GM12892 (cell line): ENCODE results near the gene DPP6.

Source experiments
- POLR2A ChIP-seq: IDR thresholded peaks from 2 replicates; pipeline ENCODE4 v1.6.1; 2011; ENCODE audit warnings: low read depth, low read length, control low read depth
- POLR2AphosphoS5 ChIP-seq: IDR thresholded peaks from 2 replicates; pipeline ENCODE4 v1.6.1; 2011; ENCODE audit warnings: low read depth, low read length, control low read depth
- TAF1 ChIP-seq: IDR thresholded peaks from 2 replicates; pipeline ENCODE4 v1.6.1; 2011; ENCODE audit warnings: low read depth, mild to moderate bottlenecking, control low read depth, low read length, borderline replicate concordance

DNA sequence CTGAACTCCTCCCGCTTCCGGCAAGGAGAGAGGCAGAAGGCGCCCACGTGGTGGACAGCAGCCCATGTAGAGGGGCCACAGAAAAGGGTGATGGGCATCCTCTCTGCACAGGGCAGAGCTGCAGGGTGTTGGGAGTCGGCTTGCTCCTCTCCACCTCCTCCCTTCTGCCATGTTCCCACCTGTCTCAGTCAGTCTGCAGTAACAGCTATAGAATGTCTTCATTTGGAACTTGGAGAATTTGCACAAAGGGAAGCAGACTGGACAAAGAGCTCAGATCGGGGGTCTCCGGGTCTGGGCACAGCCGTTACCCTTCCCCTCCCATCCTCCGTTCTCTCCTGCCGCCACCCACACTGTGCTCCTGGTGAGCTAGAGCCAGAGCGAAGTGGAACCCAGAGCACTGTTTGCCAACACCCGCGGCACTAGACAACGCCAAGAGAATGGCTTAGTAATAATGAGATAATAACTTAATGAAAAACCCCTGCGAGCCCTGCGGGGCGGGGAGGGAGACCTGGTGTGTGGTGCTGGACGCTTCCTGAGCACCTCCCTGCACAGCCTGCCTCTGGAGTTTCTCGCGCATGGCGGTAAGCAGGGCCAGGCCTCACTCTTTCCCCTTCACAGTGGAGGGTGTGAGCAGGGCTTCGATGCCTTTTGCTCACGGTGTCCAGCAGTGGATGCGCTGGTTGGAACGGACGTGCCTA, 696.0 kb downstream of the DPP6 start:
- TF ChIP-seq TAF1, result no peak
- no peak for TF ChIP-seq POLR2AphosphoS5
- no peak for TF ChIP-seq POLR2A
